NT2/D1 (cell line): ENCODE measurements around the gene UBE2L3.
"Not testable (repeated sequence)": the region's sequence is repeated elsewhere in the genome, so short reads cannot be mapped to it uniquely, and the experiment has no call there.

Experiments used
- DNase-seq: peaks from one replicate; pipeline ENCODE4 v3.0.0-alpha.2; 2011; ENCODE audit warnings: low read depth, low spot score
- H3K27me3 ChIP-seq: 2 replicates; pipeline ENCODE4 v1.6.0; 2011; ENCODE audit warnings: mild to moderate bottlenecking; ENCODE audit not compliant: insufficient read length, insufficient read depth
- H3K36me3 ChIP-seq: 2 replicates; pipeline ENCODE4 v1.6.1; 2011; ENCODE audit warnings: mild to moderate bottlenecking, low read length, mixed read lengths; ENCODE audit not compliant: insufficient read depth, insufficient read length
- H3K4me1 ChIP-seq: 2 replicates; pipeline ENCODE4 v1.5.1; 2011; ENCODE audit not compliant: insufficient read depth, insufficient read length
- H3K4me3 ChIP-seq: 2 replicates; pipeline ENCODE4 v1.5.1; 2011; ENCODE audit warnings: low read depth; ENCODE audit not compliant: insufficient read length
- H3K9ac ChIP-seq: 2 replicates; pipeline ENCODE4 v1.6.0; 2011; ENCODE audit warnings: low read depth; ENCODE audit not compliant: insufficient read length
- H3K9me3 ChIP-seq: 2 replicates; pipeline ENCODE4 v1.5.1; 2011; ENCODE audit warnings: mild to moderate bottlenecking, low read length; ENCODE audit not compliant: insufficient read depth
- SUZ12 ChIP-seq: IDR thresholded peaks from 2 replicates; pipeline ENCODE4 v1.6.1; 2011; ENCODE audit not compliant: insufficient read length, insufficient read depth; ENCODE audit errors: extremely low read depth
- YY1 ChIP-seq: IDR thresholded peaks from 2 replicates; pipeline ENCODE4 v1.6.1; 2011; ENCODE audit not compliant: insufficient read length, insufficient read depth
- ZNF274 ChIP-seq: IDR thresholded peaks from 2 replicates; pipeline ENCODE4 v1.6.1; 2011; ENCODE audit warnings: mild to moderate bottlenecking, low read depth, low read length

Gene UBE2L3

GRCh38 chr22:21634844-21635243 is 67.3 kb downstream of the UBE2L3 start:
- H3K9ac ChIP-seq, result no peak overlapping the region
- DNase-seq, result no peak
- no peaks in the 10 kb centered on the region for H3K27me3 ChIP-seq
- no peaks in the 10 kb centered on the region for H3K9me3 ChIP-seq
- no peak overlapping the region for H3K4me3 ChIP-seq
- TF ChIP-seq YY1 (no peak), SUZ12 (no peak), ZNF274 (no peak)
- H3K4me1 ChIP-seq, result peaks cover 3% of the 10 kb centered on the region
- H3K36me3 ChIP-seq, result no peaks in the 10 kb centered on the region

GRCh38 chr22:21635771-21636510 is 68.4 kb downstream of the UBE2L3 start:
- Histone ChIP-seq H3K9me3 (no peaks in the 10 kb centered on the region), H3K36me3 (no peaks in the 10 kb centered on the region), H3K4me3 (no peak overlapping the region), H3K9ac (no peak overlapping the region), H3K27me3 (no peaks in the 10 kb centered on the region), H3K4me1 (peaks cover 5% of the 10 kb centered on the region)
- no peak for TF ChIP-seq YY1
- no peak for TF ChIP-seq SUZ12
- no peak for TF ChIP-seq ZNF274
- DNase-seq, result no peak

- H3K27me3 ChIP-seq, result no peaks in the 10 kb centered on the region
- H3K4me1 ChIP-seq, result peaks cover 8% of the 10 kb centered on the region
- DNase-seq, result no peak
- no peak overlapping the region for H3K4me3 ChIP-seq
- no peak for TF ChIP-seq SUZ12
- H3K9me3 ChIP-seq, result no peaks in the 10 kb centered on the region
- no peak overlapping the region for H3K9ac ChIP-seq
- no peaks in the 10 kb centered on the region for H3K36me3 ChIP-seq
These were observed 69.2 kb downstream of the UBE2L3 start for GRCh38 chr22:21636629-21637218.

GRCh38 chr22:21637450-21637849 is 69.9 kb downstream of the UBE2L3 start:
- not testable (repeated sequence) for H3K4me3 ChIP-seq, H3K27me3 ChIP-seq, H3K36me3 ChIP-seq, H3K4me1 ChIP-seq, H3K9ac ChIP-seq, DNase-seq, H3K9me3 ChIP-seq

- no peak for TF ChIP-seq SUZ12
- no peak for TF ChIP-seq ZNF274
- TF ChIP-seq YY1, result no peak
- no peak for DNase-seq
- peaks cover 12% of the 10 kb centered on the region for H3K4me1 ChIP-seq
- H3K4me3 ChIP-seq, result no peak overlapping the region
- no peak overlapping the region for H3K9ac ChIP-seq
- H3K36me3 ChIP-seq, result peaks cover 10% of the 10 kb centered on the region
- no peaks in the 10 kb centered on the region for H3K27me3 ChIP-seq
- no peaks in the 10 kb centered on the region for H3K9me3 ChIP-seq
These were observed 71.8 kb downstream of the UBE2L3 start for GRCh38 chr22:21639359-21639758.

- DNase-seq, result no peak
- Histone ChIP-seq H3K4me3 (no peak overlapping the region), H3K9me3 (no peaks in the 10 kb centered on the region), H3K4me1 (peaks cover 12% of the 10 kb centered on the region), H3K36me3 (peaks cover 11% of the 10 kb centered on the region), H3K27me3 (no peaks in the 10 kb centered on the region), H3K9ac (no peak overlapping the region)
- no peak for TF ChIP-seq YY1
- no peak for TF ChIP-seq SUZ12
- no peak for TF ChIP-seq ZNF274
These were observed 73.3 kb downstream of the UBE2L3 start for GRCh38 chr22:21640810-21641209.

GRCh38 chr22:21641417-21641788 is 73.9 kb downstream of the UBE2L3 start:
- no peak for DNase-seq
- peaks cover 12% of the 10 kb centered on the region for H3K4me1 ChIP-seq
- peak overlapping the region; percentile 76 for H3K9ac ChIP-seq
- no peaks in the 10 kb centered on the region for H3K9me3 ChIP-seq
- TF ChIP-seq SUZ12 (no peak), ZNF274 (no peak), YY1 (no peak)
- H3K27me3 ChIP-seq, result no peaks in the 10 kb centered on the region
- peak overlapping the region; percentile 84 for H3K4me3 ChIP-seq
- peaks cover 15% of the 10 kb centered on the region for H3K36me3 ChIP-seq
